GM21576 (cell line): ENCODE measurements around the gene ANKRD22.
A peak's percentile ranks its signal among the peaks of the same experiment; 100 is the strongest.
"Not testable (repeated sequence)": the region's sequence is repeated elsewhere in the genome, so short reads cannot be mapped to it uniquely, and the experiment has no call there.

Experiments
- ATAC-seq: cut with Tn5 transposase; IDR thresholded peaks from one replicate; pipeline ENCODE4 v1.9.1; 2021; ENCODE audit warnings: mild to moderate bottlenecking, moderate library complexity; ENCODE audit not compliant: unreplicated experiment

Gene ANKRD22

DNA sequence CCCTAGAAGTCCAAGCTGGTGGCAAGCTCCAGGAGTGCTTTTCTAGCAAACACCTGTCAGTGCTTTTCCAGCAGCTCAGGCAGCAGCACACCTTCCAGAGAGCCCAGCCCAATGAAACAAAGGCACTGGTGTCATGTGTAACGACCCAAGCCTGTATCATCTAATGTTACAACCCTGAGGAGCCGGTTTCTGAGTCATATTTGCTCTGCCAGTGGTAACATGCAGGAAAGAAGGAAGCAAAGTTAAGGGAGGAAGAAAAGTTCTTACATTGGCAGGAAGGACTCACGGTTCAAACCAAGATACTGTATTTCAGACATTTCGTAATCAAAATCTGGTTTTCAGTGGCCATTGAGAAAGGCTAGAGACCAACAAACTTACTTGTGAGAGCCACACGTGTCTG lies at the start of gene ANKRD22:
Gene ANKRD22 (minus strand): TSS at position 139 of the 400 bp plus-strand sequence. CDS start 237 bp downstream, outside the sequence.
- ATAC-seq, result no peak

DNA sequence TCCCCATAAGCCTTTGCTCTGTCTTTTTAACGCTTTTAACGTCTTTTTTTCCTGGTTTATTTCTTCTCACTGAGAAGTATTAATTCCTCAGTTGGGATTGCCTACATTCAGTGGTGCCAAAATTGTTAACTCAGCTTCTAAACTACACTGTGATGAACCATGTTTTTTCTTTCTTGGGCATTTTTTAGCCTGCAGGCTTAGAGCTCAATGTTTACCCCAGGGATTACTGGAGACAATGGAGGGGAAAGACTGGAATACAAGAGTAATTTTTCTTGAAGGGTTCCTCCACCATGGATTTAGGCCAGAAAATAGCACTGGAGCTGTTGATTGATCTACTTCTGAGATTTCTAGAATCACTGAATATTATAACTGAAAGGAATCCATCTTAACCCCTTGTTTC lies 48.2 kb upstream of the ANKRD22 start:
- ATAC-seq, result no peak

DNA sequence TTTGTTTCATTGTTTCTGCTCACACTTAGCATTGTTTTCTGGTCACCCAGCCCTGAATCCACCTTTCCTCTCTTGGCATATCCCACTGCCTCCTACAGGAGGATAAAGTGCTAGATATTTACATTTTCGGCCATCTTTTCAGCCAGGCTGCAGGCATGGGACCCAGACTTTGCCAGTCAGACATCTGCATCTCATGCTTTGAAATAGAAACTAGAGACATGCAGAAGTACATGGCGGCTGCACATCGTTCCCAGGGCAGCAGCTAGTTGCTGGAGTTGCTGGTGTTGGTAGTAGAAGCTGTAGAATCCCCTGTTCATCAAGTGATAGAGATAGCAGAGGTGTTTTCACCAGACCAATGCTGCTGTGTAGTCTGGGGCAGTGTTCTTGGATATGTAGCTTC lies 47.1 kb upstream of the ANKRD22 start:
- no peak for ATAC-seq

DNA sequence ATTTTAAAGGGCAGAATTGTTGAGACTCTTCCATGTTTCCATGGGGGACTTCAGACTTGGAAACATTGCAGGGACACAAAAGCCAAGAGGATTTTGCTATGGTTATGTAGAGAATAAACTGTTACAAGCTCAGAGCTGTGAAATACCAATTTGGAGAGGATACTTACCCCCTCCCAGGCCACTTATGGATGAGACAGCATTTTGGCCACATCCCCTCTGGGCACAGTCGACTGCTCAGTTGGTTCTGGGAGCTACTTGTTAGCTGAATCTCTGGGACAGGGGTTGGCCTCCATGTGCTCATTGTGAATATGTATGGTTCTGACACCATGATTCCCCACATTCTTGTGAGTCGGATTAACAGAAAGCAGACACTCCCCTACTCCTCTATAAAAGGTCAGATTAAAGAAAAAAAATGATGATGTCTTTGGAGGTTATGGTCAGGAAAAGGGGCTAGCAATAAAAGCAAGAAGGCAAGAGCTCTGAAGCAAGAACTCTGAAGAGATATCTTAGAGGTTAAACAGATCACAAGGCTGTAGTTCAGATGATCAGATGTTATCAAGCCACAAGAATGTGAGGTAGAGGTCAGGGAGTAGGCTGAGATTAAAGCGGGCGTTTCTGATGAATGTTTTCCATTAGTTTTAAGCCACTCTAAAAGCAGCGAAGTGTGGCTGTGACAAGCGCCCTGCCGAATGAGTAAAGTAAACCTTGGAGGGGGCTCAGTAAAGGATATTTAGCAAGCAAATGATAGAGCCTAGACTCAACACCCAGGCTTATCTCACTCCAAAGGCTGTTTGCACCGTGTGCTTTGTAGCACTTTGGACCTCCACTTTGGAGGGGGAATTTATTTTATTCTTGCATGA lies 45.6 kb upstream of the ANKRD22 start:
- no peak for ATAC-seq

DNA sequence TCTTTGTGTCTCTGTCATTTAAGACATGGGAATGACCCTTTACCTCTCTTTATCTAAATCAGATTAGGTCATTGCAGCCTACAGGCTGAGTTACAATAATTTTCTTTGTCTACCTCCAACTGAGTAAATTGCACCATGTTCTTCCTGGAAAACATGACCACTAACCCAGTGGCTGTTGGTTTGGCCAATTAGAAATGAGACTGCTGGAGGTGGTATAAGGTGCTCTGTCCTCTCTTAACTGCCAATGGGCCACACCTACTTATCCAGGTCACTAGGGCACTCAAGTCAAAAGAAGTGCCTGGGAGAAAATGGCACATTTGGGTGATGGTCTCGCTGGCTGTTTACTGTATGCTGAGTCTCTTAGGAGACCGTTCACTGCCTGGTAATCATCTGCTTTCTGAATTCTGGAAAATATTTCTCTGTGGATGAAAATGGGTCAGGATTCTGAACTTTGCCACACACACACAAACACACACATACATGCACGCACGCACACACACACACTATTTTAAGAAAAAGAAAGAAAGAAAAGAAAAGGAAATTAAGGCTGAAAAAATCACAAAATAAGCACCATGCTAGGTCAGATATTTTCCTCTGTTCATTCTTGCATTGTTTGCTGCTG lies 44.8 kb upstream of the ANKRD22 start:
- ATAC-seq, result no peak

DNA sequence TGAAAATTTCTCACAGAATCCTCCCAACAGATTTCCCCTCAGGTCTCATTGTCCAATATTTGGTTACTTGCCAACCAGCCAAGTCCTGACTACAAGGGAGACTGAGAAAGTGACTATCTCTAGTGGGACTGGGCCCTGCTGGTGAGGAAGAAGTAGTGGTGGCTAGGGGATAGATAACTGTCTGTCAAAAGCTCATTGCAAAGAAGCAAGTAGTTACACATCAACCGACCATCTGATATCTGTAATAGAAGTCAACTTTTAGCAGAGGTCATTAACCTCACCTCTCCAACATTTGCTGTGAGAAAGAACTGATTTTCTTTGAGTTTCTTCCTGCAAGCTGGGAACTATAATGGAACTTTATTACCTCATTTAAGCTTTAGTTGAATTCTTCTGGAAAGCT lies 43.6 kb upstream of the ANKRD22 start:
- no peak for ATAC-seq

DNA sequence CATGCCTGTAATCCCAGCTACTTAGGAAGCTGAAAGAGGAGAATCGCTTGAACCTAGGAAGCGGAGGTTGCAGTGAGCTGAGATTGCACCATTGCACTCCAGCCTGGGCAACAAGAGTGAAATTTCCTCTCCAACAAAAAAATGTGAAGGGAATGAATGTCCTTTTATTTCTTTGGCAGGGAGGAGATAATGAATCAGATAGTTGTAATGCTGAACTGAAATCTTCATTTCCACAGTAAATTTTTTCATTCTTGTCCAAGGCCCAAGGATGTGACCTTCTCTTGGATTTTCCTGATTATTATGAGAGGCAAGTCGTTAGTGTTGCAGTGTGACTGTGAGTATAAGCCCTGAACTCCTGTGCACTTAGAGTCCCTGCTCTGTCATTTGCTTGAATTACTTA lies 42.0 kb upstream of the ANKRD22 start:
- no peak for ATAC-seq

DNA sequence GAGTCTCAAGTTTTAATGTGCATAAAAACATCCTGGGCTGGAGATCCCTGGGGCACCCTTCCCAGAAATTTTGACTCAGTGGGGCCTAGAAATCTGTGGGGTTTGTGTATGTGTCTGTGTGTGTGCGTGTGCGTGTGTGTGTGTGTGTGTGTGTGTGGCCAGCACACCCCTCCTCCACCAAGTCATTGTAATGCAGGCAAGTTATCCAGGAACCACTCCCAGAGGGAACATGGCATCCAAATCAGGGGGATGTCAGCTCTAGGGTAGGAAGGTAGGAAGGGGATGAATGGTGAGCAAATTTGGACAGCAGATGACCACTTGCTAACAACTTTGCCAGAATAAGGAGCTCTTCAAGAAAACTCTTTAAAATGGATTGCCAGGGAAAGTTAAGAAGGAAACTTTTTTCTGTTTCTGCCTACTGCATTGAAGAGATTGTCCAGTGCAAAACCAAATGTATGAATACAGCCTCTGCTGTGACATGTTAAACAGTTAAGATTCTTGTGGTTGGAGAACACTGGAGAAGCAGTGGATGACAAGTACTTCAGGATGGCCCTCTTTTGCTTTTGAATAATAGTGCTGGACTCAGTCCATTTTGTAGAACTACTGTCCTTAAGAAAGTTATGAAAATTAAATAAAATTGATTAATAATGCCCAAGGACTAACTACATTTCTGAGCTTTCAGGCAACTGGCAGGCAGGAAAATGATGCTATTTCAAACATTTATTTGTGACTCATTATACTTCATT lies 40.8 kb upstream of the ANKRD22 start:
- ATAC-seq, result no peak

DNA sequence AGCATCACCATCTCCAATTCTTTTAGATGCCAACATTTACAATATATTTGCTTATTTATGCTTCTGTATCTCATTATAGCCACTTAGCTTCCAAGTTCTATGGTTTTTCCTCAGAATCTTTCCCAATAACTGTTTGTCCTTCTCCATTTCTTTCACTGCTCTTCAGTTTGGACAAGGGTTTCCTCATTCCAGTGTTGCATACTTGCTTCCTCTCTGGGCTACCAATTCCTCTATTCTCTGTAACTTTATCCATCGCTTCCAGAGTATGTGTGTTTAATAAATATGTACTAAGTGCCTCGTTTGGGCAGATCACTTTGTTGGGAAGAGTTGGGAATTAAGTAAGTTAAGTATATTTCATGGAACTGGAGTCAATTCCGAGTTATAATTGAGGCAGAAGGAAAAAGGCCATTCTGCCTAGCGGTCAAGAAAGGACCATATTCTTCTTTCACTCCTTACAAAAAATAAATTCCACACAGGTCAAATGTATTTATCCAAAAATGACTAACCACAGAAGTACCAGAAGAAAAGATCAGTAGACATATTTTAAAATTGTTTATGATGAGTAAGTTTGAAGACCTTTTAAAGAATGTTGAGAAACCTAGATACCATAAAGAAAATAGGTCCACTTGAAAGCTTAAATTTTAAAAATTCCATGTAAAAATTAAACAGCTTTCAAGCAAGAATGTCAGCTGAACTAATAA lies 39.2 kb upstream of the ANKRD22 start:
- no peak for ATAC-seq

DNA sequence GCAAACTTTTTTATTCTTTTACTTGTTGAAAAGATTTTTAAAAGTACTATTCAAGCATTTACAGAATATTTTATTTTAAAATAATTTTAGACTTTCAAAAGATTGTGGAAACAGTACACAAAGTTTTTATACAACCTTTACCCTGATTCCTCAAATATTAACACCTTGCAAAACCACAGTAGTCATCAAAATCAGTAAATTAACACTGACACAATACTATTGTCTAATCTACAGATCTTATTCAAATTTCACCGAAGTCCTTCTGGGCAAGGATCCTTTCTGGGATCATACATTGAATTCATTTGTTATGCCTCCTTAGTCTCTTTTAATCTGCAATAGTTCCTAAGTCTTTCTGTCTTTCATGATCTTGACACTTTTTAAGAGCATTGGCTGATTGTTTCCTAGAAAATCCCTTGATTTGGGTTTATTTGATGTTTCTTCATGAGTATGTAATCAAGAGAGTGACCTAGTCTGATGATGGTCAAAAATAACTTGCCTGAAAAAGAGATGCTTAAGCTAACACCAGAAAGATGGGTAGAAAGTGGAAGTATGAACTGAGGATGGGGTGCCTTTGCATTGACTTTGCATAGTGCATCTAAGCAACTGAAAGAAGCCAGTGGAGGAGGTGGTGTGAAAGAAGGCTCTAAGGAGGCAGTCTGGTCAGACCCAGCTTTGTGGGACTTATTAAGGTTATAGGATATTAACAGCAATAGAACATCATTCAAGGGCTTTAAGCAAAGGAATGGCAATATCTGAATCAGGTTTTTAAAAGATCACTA lies 38.1 kb upstream of the ANKRD22 start:
- peak; percentile 52 for ATAC-seq

DNA sequence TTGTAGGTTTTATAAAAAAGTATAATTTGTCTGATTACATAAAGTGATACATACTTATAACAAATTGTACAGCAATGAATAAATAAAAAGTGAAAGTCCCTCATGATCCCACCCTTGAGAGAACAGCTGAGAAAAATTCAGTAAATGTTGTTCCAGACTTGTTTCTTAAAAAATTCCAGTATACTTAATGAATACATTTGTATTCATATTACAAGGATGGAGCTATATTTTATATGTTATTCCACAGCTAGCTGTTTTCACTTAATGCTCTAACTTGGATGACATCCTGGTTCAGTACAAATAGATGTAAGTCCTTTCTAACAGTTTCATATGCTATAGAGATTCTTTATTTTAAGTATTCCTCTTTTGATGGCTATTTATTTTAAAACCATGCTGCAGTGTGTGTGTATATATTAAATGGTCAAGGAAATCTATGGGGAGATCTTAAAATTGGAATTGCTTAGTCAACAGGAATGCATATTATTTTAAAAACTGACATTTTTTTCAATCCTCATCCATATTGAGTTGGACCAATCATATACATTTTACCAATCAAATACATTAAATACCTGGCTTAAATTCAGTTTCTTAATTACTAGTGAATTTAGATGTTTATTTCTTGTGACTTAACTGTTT lies 37.3 kb upstream of the ANKRD22 start:
- ATAC-seq, result no peak

DNA sequence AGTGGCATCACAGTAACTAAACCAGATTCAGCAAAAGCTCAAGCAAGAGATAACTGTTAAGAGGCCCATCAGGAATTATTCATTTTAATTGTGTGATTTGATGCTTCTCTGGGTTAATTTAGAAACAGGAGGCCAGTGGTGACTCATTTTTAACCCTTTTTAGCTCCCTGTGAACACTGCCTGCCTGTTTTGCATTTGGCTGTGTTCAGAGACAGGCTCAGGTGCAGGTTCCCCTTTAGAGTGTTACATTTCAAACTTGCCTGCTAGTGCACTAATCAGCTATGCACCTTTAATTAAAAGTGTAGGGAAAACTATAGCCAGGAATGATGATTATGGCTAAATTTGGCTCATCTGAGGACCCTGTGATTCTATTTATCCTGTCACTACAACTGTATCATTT lies 34.9 kb upstream of the ANKRD22 start:
- peak; percentile 59 for ATAC-seq

DNA sequence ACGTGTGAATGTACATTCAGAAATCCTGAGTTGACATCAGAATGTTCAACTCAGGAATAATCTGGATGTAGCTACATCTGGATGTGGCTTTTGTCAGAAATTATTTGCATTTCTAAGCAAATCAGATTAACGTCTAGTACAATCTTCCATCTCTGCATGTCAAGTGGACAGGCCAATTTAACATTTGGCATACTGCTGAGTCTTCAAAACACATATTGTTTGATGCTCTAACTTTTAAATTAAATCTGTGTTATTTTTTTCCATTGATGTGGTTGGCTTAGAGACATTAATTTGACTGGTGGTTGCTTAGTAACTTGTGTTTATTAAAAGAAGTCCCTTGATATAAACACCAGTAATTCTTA lies 31.8 kb upstream of the ANKRD22 start:
- ATAC-seq, result no peak

DNA sequence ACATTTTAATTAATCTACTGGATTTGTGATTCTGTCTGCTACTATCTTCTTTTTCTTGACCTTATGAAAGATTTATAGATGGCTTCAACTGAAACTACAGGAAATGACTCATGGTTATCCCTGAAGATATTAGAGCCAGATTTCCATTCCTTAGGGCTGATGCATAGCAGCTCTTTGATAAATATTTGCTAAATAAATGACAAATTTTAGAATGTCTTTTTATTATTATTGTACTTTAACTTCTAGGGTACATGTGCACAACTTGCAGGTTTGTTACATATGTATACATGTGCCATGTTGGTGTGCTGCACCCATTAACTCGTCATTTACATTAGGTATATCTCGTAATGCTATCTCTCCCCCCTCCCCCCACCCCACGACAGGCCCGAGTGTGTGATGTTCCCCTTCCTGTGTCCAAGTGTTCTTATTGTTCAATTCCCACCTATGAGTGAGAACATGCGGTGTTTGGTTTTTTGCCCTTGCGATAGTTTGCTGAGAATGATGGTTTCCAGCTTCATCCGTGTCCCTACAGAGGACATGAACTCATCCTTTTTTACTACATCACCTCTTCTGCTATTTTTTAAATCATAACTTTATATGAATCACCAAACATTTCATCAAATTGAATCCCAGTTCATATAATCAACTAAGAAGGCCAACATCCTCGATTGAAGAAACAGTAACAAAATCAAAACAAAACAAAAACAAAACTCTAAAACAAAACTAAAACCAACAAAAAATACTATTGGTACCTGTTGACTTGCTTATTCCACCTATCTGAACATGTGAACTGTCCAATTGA lies 31.2 kb upstream of the ANKRD22 start:
- not testable (repeated sequence) for ATAC-seq

DNA sequence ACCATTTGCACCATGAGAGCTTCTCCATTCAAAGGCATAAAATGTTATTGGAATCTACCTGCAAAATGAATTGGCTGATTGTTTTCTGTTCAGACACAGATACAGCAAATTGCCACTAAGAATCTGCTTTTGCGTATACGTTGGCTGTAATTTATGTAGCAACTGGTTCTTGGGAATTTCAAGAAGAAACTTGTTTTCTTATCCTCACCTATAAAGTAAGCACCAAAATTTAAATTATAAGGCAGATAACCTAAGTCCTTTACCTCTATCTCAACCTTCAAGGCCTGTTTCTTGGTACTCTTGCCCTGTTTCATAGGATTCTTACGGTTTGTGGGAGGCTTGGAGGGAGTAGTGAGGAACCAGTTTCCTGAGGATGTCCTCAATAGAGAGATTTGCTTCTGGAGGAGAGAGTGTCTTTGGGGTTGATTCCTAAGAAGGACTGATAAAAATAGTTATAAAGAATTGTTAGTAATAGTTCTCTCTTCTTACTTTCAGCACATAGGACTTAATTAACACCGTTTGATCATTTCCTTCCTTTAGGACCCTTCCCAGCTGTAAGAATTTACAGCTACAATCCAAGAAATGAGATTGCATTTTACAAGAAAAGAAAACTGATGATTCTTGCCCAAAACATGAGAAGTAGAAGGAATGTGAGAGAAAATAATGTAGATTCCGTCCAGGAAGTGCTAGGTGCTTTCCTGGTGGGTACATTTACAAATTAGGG lies 30.4 kb upstream of the ANKRD22 start:
- no peak for ATAC-seq

DNA sequence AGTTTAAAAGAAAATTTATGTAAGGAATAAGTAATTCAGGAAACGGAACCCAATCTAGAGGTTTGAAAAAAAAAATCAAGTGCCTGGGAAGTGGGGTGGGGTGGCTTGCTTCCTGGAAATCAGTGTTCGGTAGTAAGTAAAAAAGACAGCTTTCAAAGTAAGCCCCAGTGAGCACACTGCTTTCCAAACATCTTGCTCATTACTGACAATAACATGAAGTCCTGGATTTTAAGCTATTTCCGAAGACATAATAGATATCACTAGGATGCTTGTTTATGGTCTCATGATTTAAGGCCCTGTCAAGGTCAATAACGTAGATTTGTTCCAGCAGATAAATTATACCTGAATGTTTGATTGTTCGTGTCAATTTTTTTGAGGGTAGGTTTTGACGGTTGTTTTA lies 29.7 kb upstream of the ANKRD22 start:
- ATAC-seq, result no peak

DNA sequence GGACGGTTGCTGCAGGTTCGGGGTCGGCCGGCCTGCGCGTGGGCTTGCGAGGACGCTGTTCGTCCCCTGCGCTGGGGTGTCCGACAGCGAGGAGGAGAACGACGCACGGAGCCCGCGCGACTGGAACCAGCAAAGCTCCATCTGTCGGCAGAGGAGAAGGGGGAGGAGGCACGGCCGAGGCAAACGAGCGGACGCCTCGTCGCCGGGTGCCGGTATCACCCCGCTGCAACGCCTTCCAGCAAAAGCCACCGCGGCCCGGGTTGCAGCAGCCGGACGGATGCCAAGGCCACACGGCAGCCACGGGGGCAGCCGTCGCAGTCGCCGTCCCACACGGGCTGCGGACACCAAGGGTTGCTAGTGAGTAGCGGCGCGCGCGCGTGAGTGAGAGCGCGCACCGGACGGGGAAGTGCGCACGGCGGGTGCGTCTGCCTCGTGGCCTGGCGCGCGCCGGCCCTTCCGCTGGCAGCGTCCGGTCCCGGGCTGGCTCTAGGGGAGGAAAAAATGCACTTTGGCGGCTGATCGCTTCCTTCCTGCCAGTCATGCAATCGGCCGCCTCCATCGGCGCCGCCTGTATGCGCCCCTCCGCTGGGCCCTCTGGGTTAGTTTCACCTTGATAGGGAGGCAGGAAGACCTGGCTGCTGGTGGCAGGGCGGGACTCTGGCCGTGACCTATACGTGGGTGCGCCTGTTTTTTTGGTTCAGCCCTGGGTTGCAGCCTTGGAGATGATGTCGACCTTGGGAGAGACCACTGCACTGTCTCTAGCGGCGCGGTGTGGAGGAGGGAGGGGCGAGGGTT lies 28.8 kb upstream of the ANKRD22 start:
- peak; percentile 55 for ATAC-seq
